Measurements from ENCODE around the gene DIAPH2.

- TF ChIP-seq CBX3 (IDR thresholded peaks at IDR 0.05; ENCODE audit: borderline replicate concordance in 1 of 2, low read length in 2 of 2), result no peak
- no peak for TF ChIP-seq ZNF280A (IDR thresholded peaks at IDR 0.05; ENCODE audit: low read depth, partially characterized antibody)
- TF ChIP-seq POLR2AphosphoS5 (IDR thresholded peaks at IDR 0.05; ENCODE audit: control insufficient read depth, insufficient read depth, low read depth, low read length), result no peak
- TF ChIP-seq, protein P1, sequence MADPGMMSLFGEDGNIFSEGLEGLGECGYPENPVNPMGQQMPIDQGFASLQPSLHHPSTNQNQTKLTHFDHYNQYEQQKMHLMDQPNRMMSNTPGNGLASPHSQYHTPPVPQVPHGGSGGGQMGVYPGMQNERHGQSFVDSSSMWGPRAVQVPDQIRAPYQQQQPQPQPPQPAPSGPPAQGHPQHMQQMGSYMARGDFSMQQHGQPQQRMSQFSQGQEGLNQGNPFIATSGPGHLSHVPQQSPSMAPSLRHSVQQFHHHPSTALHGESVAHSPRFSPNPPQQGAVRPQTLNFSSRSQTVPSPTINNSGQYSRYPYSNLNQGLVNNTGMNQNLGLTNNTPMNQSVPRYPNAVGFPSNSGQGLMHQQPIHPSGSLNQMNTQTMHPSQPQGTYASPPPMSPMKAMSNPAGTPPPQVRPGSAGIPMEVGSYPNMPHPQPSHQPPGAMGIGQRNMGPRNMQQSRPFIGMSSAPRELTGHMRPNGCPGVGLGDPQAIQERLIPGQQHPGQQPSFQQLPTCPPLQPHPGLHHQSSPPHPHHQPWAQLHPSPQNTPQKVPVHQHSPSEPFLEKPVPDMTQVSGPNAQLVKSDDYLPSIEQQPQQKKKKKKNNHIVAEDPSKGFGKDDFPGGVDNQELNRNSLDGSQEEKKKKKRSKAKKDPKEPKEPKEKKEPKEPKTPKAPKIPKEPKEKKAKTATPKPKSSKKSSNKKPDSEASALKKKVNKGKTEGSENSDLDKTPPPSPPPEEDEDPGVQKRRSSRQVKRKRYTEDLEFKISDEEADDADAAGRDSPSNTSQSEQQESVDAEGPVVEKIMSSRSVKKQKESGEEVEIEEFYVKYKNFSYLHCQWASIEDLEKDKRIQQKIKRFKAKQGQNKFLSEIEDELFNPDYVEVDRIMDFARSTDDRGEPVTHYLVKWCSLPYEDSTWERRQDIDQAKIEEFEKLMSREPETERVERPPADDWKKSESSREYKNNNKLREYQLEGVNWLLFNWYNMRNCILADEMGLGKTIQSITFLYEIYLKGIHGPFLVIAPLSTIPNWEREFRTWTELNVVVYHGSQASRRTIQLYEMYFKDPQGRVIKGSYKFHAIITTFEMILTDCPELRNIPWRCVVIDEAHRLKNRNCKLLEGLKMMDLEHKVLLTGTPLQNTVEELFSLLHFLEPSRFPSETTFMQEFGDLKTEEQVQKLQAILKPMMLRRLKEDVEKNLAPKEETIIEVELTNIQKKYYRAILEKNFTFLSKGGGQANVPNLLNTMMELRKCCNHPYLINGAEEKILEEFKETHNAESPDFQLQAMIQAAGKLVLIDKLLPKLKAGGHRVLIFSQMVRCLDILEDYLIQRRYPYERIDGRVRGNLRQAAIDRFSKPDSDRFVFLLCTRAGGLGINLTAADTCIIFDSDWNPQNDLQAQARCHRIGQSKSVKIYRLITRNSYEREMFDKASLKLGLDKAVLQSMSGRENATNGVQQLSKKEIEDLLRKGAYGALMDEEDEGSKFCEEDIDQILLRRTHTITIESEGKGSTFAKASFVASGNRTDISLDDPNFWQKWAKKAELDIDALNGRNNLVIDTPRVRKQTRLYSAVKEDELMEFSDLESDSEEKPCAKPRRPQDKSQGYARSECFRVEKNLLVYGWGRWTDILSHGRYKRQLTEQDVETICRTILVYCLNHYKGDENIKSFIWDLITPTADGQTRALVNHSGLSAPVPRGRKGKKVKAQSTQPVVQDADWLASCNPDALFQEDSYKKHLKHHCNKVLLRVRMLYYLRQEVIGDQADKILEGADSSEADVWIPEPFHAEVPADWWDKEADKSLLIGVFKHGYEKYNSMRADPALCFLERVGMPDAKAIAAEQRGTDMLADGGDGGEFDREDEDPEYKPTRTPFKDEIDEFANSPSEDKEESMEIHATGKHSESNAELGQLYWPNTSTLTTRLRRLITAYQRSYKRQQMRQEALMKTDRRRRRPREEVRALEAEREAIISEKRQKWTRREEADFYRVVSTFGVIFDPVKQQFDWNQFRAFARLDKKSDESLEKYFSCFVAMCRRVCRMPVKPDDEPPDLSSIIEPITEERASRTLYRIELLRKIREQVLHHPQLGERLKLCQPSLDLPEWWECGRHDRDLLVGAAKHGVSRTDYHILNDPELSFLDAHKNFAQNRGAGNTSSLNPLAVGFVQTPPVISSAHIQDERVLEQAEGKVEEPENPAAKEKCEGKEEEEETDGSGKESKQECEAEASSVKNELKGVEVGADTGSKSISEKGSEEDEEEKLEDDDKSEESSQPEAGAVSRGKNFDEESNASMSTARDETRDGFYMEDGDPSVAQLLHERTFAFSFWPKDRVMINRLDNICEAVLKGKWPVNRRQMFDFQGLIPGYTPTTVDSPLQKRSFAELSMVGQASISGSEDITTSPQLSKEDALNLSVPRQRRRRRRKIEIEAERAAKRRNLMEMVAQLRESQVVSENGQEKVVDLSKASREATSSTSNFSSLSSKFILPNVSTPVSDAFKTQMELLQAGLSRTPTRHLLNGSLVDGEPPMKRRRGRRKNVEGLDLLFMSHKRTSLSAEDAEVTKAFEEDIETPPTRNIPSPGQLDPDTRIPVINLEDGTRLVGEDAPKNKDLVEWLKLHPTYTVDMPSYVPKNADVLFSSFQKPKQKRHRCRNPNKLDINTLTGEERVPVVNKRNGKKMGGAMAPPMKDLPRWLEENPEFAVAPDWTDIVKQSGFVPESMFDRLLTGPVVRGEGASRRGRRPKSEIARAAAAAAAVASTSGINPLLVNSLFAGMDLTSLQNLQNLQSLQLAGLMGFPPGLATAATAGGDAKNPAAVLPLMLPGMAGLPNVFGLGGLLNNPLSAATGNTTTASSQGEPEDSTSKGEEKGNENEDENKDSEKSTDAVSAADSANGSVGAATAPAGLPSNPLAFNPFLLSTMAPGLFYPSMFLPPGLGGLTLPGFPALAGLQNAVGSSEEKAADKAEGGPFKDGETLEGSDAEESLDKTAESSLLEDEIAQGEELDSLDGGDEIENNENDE (IDR thresholded peaks at IDR 0.05; ENCODE audit: low read depth, low read length), result no peak
- no peak for TF ChIP-seq CHD4 (IDR thresholded peaks at IDR 0.05; ENCODE audit: insufficient read depth, insufficient replicate concordance, low read depth, low read length, poor library complexity, severe bottlenecking)
- no peak for TF ChIP-seq ELK1 (CRISPR knock-in tag; IDR thresholded peaks at IDR 0.05)
- TF ChIP-seq, protein P2, sequence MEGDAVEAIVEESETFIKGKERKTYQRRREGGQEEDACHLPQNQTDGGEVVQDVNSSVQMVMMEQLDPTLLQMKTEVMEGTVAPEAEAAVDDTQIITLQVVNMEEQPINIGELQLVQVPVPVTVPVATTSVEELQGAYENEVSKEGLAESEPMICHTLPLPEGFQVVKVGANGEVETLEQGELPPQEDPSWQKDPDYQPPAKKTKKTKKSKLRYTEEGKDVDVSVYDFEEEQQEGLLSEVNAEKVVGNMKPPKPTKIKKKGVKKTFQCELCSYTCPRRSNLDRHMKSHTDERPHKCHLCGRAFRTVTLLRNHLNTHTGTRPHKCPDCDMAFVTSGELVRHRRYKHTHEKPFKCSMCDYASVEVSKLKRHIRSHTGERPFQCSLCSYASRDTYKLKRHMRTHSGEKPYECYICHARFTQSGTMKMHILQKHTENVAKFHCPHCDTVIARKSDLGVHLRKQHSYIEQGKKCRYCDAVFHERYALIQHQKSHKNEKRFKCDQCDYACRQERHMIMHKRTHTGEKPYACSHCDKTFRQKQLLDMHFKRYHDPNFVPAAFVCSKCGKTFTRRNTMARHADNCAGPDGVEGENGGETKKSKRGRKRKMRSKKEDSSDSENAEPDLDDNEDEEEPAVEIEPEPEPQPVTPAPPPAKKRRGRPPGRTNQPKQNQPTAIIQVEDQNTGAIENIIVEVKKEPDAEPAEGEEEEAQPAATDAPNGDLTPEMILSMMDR (IDR thresholded peaks at IDR 0.05 in 2 of 3, conservative IDR thresholded peaks at IDR 0.05 in 1 of 3; ENCODE audit: insufficient read depth in 2 of 3, low read depth in 1 of 3, low read length in 3 of 3), result no peak
- TF ChIP-seq CAMTA2 (CRISPR knock-in tag; conservative IDR thresholded peaks at IDR 0.05), result no peak
- TF ChIP-seq KDM1A (IDR thresholded peaks at IDR 0.05), result no peak
- TF ChIP-seq, protein P3, sequence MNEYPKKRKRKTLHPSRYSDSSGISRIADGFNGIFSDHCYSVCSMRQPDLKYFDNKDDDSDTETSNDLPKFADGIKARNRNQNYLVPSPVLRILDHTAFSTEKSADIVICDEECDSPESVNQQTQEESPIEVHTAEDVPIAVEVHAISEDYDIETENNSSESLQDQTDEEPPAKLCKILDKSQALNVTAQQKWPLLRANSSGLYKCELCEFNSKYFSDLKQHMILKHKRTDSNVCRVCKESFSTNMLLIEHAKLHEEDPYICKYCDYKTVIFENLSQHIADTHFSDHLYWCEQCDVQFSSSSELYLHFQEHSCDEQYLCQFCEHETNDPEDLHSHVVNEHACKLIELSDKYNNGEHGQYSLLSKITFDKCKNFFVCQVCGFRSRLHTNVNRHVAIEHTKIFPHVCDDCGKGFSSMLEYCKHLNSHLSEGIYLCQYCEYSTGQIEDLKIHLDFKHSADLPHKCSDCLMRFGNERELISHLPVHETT (CRISPR knock-in tag; conservative IDR thresholded peaks at IDR 0.05 in 1 of 2, IDR thresholded peaks at IDR 0.05 in 1 of 2), result no peak
- no peak for TF ChIP-seq TARDBP (IDR thresholded peaks at IDR 0.05)
- TF ChIP-seq, protein P4, sequence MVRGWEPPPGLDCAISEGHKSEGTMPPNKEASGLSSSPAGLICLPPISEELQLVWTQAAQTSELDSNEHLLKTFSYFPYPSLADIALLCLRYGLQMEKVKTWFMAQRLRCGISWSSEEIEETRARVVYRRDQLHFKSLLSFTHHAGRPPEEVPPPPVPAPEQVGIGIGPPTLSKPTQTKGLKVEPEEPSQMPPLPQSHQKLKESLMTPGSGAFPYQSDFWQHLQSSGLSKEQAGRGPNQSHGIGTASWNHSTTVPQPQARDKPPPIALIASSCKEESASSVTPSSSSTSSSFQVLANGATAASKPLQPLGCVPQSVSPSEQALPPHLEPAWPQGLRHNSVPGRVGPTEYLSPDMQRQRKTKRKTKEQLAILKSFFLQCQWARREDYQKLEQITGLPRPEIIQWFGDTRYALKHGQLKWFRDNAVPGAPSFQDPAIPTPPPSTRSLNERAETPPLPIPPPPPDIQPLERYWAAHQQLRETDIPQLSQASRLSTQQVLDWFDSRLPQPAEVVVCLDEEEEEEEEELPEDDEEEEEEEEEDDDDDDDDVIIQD (CRISPR knock-in tag; IDR thresholded peaks at IDR 0.05), result no peak
Measured at GRCh38 chrX:97372001-97372766, 687.5 kb downstream of the DIAPH2 start.
